Stimulated activated naive CD8-positive, alpha-beta T cell treated with anti-CD3 and anti-CD28 coated beads, Interleukin-15, Interleukin-2, amounts not matched to agents 100 ng/mL and 50 ng/mL, for 24 hours (primary cell): ENCODE data around the gene CEP19.

Experiments
- H3K27ac Mint-ChIP-seq: one replicate; pipeline ENCODE4 v1.8.0; 2021; ENCODE audit warnings: mild to moderate bottlenecking, mixed read lengths
- H3K27me3 Mint-ChIP-seq: one replicate; pipeline ENCODE4 v1.8.0; 2021; ENCODE audit warnings: mixed read lengths
- H3K36me3 Mint-ChIP-seq: one replicate; pipeline ENCODE4 v1.8.0; 2021; ENCODE audit warnings: low read depth, mixed read lengths
- H3K4me1 Mint-ChIP-seq: one replicate; pipeline ENCODE4 v1.8.0; 2021; ENCODE audit warnings: low read depth, mixed read lengths
- H3K4me3 Mint-ChIP-seq: one replicate; pipeline ENCODE4 v1.8.0; 2021; ENCODE audit warnings: mild to moderate bottlenecking, mixed read lengths
- H3K9me3 Mint-ChIP-seq: one replicate; pipeline ENCODE4 v1.8.0; 2021; ENCODE audit warnings: mixed read lengths

Gene CEP19

GRCh38 chr3:196694202-196694638 lies 17.8 kb downstream of the CEP19 start:
- Mint-ChIP-seq H3K36me3 (no peaks in the 10 kb centered on the region), H3K9me3 (no peaks in the 10 kb centered on the region), H3K27ac (peak overlapping the region; percentile 70)

GRCh38 chr3:196691386-196691785 lies 20.7 kb downstream of the CEP19 start:
- no peaks in the 10 kb centered on the region for H3K9me3 Mint-ChIP-seq
- no peaks in the 10 kb centered on the region for H3K36me3 Mint-ChIP-seq
- no peaks in the 10 kb centered on the region for H3K27me3 Mint-ChIP-seq
- H3K4me1 Mint-ChIP-seq, result peaks cover 4% of the 10 kb centered on the region
- H3K27ac Mint-ChIP-seq, result no peak overlapping the region
- H3K4me3 Mint-ChIP-seq, result no peak overlapping the region

More at GRCh38 chr3:196694202-196694638, 17.8 kb downstream of the CEP19 start:
- Mint-ChIP-seq H3K4me1 (peaks cover 4% of the 10 kb centered on the region), H3K27me3 (no peaks in the 10 kb centered on the region), H3K4me3 (no peak overlapping the region)

- Mint-ChIP-seq H3K9me3 (no peaks in the 10 kb centered on the region), H3K36me3 (no peaks in the 10 kb centered on the region), H3K4me3 (no peak overlapping the region), H3K27me3 (no peaks in the 10 kb centered on the region), H3K27ac (no peak overlapping the region), H3K4me1 (peaks cover 4% of the 10 kb centered on the region)
Measured at GRCh38 chr3:196689941-196690660, 21.9 kb downstream of the CEP19 start.

- Mint-ChIP-seq H3K27ac (no peak overlapping the region), H3K4me3 (no peak overlapping the region), H3K27me3 (no peaks in the 10 kb centered on the region), H3K9me3 (no peaks in the 10 kb centered on the region), H3K4me1 (peaks cover 15% of the 10 kb centered on the region), H3K36me3 (no peaks in the 10 kb centered on the region)
Measured at GRCh38 chr3:196688349-196688748, 23.7 kb downstream of the CEP19 start.

GRCh38 chr3:196686436-196686835 lies 25.6 kb downstream of the CEP19 start:
- H3K27me3 Mint-ChIP-seq, result no peaks in the 10 kb centered on the region
- peaks cover 4% of the 10 kb centered on the region for H3K36me3 Mint-ChIP-seq
- H3K9me3 Mint-ChIP-seq, result no peaks in the 10 kb centered on the region
- H3K4me1 Mint-ChIP-seq, result peaks cover 15% of the 10 kb centered on the region
- no peak overlapping the region for H3K27ac Mint-ChIP-seq
- H3K4me3 Mint-ChIP-seq, result no peak overlapping the region

GRCh38 chr3:196684548-196685407 lies 27.3 kb downstream of the CEP19 start:
- H3K9me3 Mint-ChIP-seq, result no peaks in the 10 kb centered on the region
- H3K4me1 Mint-ChIP-seq, result peaks cover 15% of the 10 kb centered on the region
- peaks cover 4% of the 10 kb centered on the region for H3K36me3 Mint-ChIP-seq
- peak overlapping the region; percentile 34 for H3K4me3 Mint-ChIP-seq
- H3K27me3 Mint-ChIP-seq, result no peaks in the 10 kb centered on the region
- peak overlapping the region; percentile 63 for H3K27ac Mint-ChIP-seq

GRCh38 chr3:196677931-196678330 lies 34.1 kb downstream of the CEP19 start:
- Mint-ChIP-seq H3K4me1 (peaks cover 10% of the 10 kb centered on the region), H3K36me3 (peaks cover under 1% of the 10 kb centered on the region), H3K27me3 (no peaks in the 10 kb centered on the region), H3K9me3 (no peaks in the 10 kb centered on the region), H3K4me3 (no peak overlapping the region), H3K27ac (no peak overlapping the region)

- H3K27me3 Mint-ChIP-seq, result no peaks in the 10 kb centered on the region
- H3K36me3 Mint-ChIP-seq, result no peaks in the 10 kb centered on the region
- H3K27ac Mint-ChIP-seq, result no peak overlapping the region
- no peak overlapping the region for H3K4me3 Mint-ChIP-seq
- H3K9me3 Mint-ChIP-seq, result no peaks in the 10 kb centered on the region
- peaks cover 10% of the 10 kb centered on the region for H3K4me1 Mint-ChIP-seq
Measured at GRCh38 chr3:196677353-196677752, 34.7 kb downstream of the CEP19 start.

GRCh38 chr3:196673632-196674031 lies 38.4 kb downstream of the CEP19 start:
- H3K27me3 Mint-ChIP-seq, result no peaks in the 10 kb centered on the region
- no peak overlapping the region for H3K27ac Mint-ChIP-seq
- no peaks in the 10 kb centered on the region for H3K9me3 Mint-ChIP-seq
- H3K4me3 Mint-ChIP-seq, result no peak overlapping the region
- H3K4me1 Mint-ChIP-seq, result peaks cover 21% of the 10 kb centered on the region
- H3K36me3 Mint-ChIP-seq, result no peaks in the 10 kb centered on the region

GRCh38 chr3:196670339-196670738 lies 41.7 kb downstream of the CEP19 start:
- Mint-ChIP-seq H3K27ac (no peak overlapping the region), H3K4me3 (no peak overlapping the region), H3K27me3 (no peaks in the 10 kb centered on the region), H3K36me3 (no peaks in the 10 kb centered on the region), H3K9me3 (no peaks in the 10 kb centered on the region), H3K4me1 (peaks cover 11% of the 10 kb centered on the region)

GRCh38 chr3:196667056-196667825 lies 44.8 kb downstream of the CEP19 start:
- no peak overlapping the region for H3K27ac Mint-ChIP-seq
- peaks cover 11% of the 10 kb centered on the region for H3K4me1 Mint-ChIP-seq
- no peaks in the 10 kb centered on the region for H3K27me3 Mint-ChIP-seq
- no peak overlapping the region for H3K4me3 Mint-ChIP-seq
- H3K36me3 Mint-ChIP-seq, result no peaks in the 10 kb centered on the region
- H3K9me3 Mint-ChIP-seq, result no peaks in the 10 kb centered on the region

GRCh38 chr3:196666001-196666867 lies 45.8 kb downstream of the CEP19 start:
- no peaks in the 10 kb centered on the region for H3K27me3 Mint-ChIP-seq
- H3K4me3 Mint-ChIP-seq, result no peak overlapping the region
- no peaks in the 10 kb centered on the region for H3K9me3 Mint-ChIP-seq
- H3K36me3 Mint-ChIP-seq, result no peaks in the 10 kb centered on the region
- H3K4me1 Mint-ChIP-seq, result peaks cover 8% of the 10 kb centered on the region
- H3K27ac Mint-ChIP-seq, result no peak overlapping the region

- no peak overlapping the region for H3K27ac Mint-ChIP-seq
- H3K27me3 Mint-ChIP-seq, result no peaks in the 10 kb centered on the region
- H3K4me3 Mint-ChIP-seq, result no peak overlapping the region
- no peaks in the 10 kb centered on the region for H3K4me1 Mint-ChIP-seq
- no peaks in the 10 kb centered on the region for H3K9me3 Mint-ChIP-seq
- H3K36me3 Mint-ChIP-seq, result peaks cover 21% of the 10 kb centered on the region
Measured at GRCh38 chr3:196662711-196663571, 49.1 kb downstream of the CEP19 start.
